SU-DHL-6 (cell line): ENCODE measurements around the gene TMCC3.

Source experiments
- H2AFZ ChIP-seq: fragments of 200-600 bp; sonication (generic); 2 replicates; pipeline ENCODE4 v1.6.1; 2014; ENCODE audit warnings: low read depth, mild to moderate bottlenecking, moderate library complexity, mixed read lengths, antibody characterized with exemption, low read length; ENCODE audit not compliant: severe bottlenecking
- H3F3A ChIP-seq: fragments of 200-600 bp; shearing (Covaris generic); 2 replicates; pipeline ENCODE4 v1.6.0; 2016; ENCODE audit warnings: antibody characterized with exemption, mild to moderate bottlenecking; ENCODE audit not compliant: insufficient read depth
- H3K27ac ChIP-seq: fragments of 200-600 bp; sonication (generic); 2 replicates; pipeline ENCODE4 v1.5.1; 2016; ENCODE audit warnings: low read depth, mild to moderate bottlenecking, low read length, moderate library complexity, mixed read lengths
- H3K27me3 ChIP-seq: fragments of 200-600 bp; sonication (generic), shearing (Covaris generic); 2 replicates; pipeline ENCODE4 v1.6.0; 2014; ENCODE audit warnings: mild to moderate bottlenecking, low read length
- H3K36me3 ChIP-seq: fragments of 200-600 bp; sonication (generic); 2 replicates; pipeline ENCODE4 v1.6.1; 2014; ENCODE audit warnings: mild to moderate bottlenecking, low read length, mixed read lengths
- H3K4me2 ChIP-seq: fragments of 300-600, 200-600 bp; shearing (Covaris generic), sonication (generic); 2 replicates; pipeline ENCODE4 v1.6.0; 2014; ENCODE audit warnings: low read length, low read depth, mild to moderate bottlenecking; ENCODE audit not compliant: poor library complexity, severe bottlenecking
- H3K4me3 ChIP-seq: fragments of 200-600 bp; sonication (generic); 2 replicates; pipeline ENCODE4 v1.5.1; 2014; ENCODE audit warnings: antibody characterized with exemption, low read length, mild to moderate bottlenecking, mixed read lengths; ENCODE audit not compliant: insufficient read depth, poor library complexity, severe bottlenecking
- H3K79me2 ChIP-seq: fragments of 200-600 bp; sonication (generic); 2 replicates; pipeline ENCODE4 v1.6.1; 2014; ENCODE audit warnings: mild to moderate bottlenecking, low read length, moderate library complexity; ENCODE audit not compliant: insufficient read depth
- H3K9ac ChIP-seq: fragments of 200-600 bp; sonication (generic); 2 replicates; pipeline ENCODE4 v1.7.0; 2014; ENCODE audit warnings: mild to moderate bottlenecking, low read length
- H3K9me2 ChIP-seq: fragments of 200-600 bp; sonication (generic); replicated peaks from 2 replicates; pipeline ENCODE4 v1.6.1; 2014; ENCODE audit warnings: low read length; ENCODE audit not compliant: insufficient read depth
- H3K9me3 ChIP-seq: fragments of 200-600 bp; sonication (generic); 2 replicates; pipeline ENCODE4 v1.6.1; 2014; ENCODE audit warnings: low read length, mixed read lengths; ENCODE audit not compliant: insufficient read depth
- H4K20me1 ChIP-seq: fragments of 200-600 bp; sonication (generic); 2 replicates; pipeline ENCODE4 v1.6.1; 2014; ENCODE audit warnings: low read depth, mild to moderate bottlenecking, antibody characterized with exemption, low read length, moderate library complexity, mixed read lengths
- CTCF ChIP-seq: fragments of 200-600 bp; sonication (generic); IDR thresholded peaks from one replicate; pipeline ENCODE4 v1.5.1; 2017; ENCODE audit warnings: antibody characterized with exemption, mild to moderate bottlenecking, low read length, moderate library complexity; ENCODE audit not compliant: insufficient read depth, poor library complexity, severe bottlenecking
- EZH2phosphoT487 ChIP-seq: fragments of 200-600 bp; sonication (generic), shearing (Covaris generic); conservative IDR thresholded peaks from 2 replicates; pipeline ENCODE4 v1.6.1; 2018; ENCODE audit warnings: mild to moderate bottlenecking, antibody characterized with exemption, low read length, moderate library complexity, mixed read lengths

Gene TMCC3

GRCh38 chr12:94585626-94586025 is 64.7 kb downstream of the TMCC3 start:
- Histone ChIP-seq H2AFZ (no peak overlapping the region), H3K36me3 (no peaks in the 10 kb centered on the region), H3K4me3 (no peak overlapping the region), H3K79me2 (no peaks in the 10 kb centered on the region), H3K27ac (no peak overlapping the region), H3K4me2 (no peak overlapping the region), H3F3A (no peaks in the 10 kb centered on the region), H3K9ac (no peak overlapping the region), H3K27me3 (no peaks in the 10 kb centered on the region), H4K20me1 (no peaks in the 10 kb centered on the region), H3K9me2 (no peaks in the 10 kb centered on the region), H3K9me3 (no peaks in the 10 kb centered on the region)
- no peak for TF ChIP-seq EZH2phosphoT487

DNA sequence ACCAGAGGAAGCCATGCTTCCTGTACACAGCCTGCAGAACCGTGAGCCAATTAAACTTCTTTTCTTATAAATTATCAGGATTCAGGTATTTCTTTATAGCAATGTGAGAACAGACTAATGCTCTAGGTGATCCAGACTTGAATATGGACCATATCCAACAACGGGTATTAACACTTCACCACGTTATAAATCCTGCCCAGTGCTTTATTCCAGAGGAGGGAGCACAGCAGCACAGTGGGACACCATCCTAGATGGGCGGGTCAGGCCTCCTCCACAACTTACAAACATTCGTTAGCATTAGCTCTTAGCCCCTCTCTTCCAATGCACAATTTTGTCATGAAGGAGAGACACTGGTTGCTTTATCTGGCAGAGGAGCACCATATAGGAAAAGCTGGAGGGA is 66.0 kb downstream of the TMCC3 start:
- TF ChIP-seq CTCF (no peak), EZH2phosphoT487 (no peak)
- Histone ChIP-seq H3K27ac (no peak overlapping the region), H3F3A (no peaks in the 10 kb centered on the region), H4K20me1 (no peaks in the 10 kb centered on the region), H3K9me3 (no peaks in the 10 kb centered on the region), H3K79me2 (no peaks in the 10 kb centered on the region), H3K4me3 (no peak overlapping the region), H3K9ac (no peak overlapping the region), H3K36me3 (no peaks in the 10 kb centered on the region), H2AFZ (no peak overlapping the region), H3K9me2 (no peaks in the 10 kb centered on the region), H3K27me3 (no peaks in the 10 kb centered on the region), H3K4me2 (no peak overlapping the region)

DNA sequence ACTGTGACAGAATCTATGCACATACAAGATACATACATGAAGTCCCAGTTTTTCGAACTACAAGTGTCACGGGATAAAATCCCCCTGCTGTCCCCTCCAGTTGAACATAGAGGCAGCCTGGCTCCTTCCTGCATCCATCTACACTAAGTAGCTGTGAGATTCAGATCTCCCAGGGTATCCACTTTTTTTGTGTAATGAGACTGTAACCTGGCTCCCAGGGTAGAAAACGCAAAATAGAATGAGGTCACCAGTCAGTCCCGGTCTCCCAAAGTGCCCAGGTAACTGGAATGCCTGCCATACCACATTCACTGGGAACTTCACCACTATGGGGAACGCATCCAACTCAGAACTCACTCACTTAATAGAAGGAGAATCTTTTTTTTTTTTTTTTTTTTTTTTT is 67.8 kb downstream of the TMCC3 start:
- Histone ChIP-seq H3K79me2 (no peaks in the 10 kb centered on the region), H3F3A (no peaks in the 10 kb centered on the region), H4K20me1 (no peaks in the 10 kb centered on the region), H3K4me3 (no peak overlapping the region), H3K27me3 (no peaks in the 10 kb centered on the region), H3K9me2 (no peaks in the 10 kb centered on the region), H3K27ac (no peak overlapping the region), H3K9me3 (no peaks in the 10 kb centered on the region), H3K36me3 (no peaks in the 10 kb centered on the region), H2AFZ (no peak overlapping the region), H3K4me2 (no peak overlapping the region), H3K9ac (no peak overlapping the region)
- TF ChIP-seq CTCF (no peak), EZH2phosphoT487 (no peak)

DNA sequence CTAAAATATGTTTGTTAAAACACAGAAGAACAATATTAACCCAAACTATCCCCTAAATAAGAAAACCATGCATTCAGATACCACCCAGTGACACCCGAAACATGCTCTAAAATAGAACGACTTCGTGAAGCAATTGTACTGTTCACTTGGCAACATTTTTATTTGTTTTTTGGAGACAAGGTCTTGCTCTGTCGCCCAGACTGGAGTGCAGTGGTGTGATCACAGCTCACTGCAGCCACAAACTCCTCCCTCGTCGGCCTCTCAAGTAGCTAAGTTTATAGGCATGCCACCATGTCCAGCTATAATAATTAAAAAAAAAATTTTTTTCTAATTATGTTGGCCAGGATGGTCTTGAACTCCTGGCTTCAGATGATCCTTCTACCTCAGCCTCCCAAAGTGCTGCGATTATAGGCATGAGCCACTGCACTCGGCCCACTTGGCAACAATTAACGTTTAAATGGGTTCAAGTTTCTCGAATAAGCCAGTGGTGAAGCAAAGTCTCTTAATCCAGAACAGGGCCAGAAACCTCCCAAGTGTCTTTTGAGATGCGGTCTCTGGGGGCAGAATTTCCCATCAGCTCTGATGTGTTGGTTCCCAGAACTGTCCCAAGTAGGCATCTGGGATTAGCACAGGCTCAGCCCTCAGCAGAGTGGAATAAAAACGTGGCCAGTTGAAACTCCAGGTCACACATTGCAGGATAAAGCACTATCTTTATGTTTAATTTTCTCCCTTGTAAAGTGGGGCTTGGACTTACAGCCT is 74.5 kb downstream of the TMCC3 start:
- Histone ChIP-seq H4K20me1 (no peaks in the 10 kb centered on the region), H3K27me3 (no peaks in the 10 kb centered on the region), H3K4me3 (no peak overlapping the region), H3K79me2 (no peaks in the 10 kb centered on the region), H3K9ac (no peak overlapping the region), H3K4me2 (no peak overlapping the region), H3K36me3 (no peaks in the 10 kb centered on the region), H3K9me3 (no peaks in the 10 kb centered on the region), H2AFZ (no peak overlapping the region), H3K9me2 (no peaks in the 10 kb centered on the region), H3F3A (no peaks in the 10 kb centered on the region), H3K27ac (no peak overlapping the region)
- TF ChIP-seq EZH2phosphoT487 (no peak), CTCF (no peak)
